ENCODE measurements around the gene GBE1.

Gene GBE1

DNA sequence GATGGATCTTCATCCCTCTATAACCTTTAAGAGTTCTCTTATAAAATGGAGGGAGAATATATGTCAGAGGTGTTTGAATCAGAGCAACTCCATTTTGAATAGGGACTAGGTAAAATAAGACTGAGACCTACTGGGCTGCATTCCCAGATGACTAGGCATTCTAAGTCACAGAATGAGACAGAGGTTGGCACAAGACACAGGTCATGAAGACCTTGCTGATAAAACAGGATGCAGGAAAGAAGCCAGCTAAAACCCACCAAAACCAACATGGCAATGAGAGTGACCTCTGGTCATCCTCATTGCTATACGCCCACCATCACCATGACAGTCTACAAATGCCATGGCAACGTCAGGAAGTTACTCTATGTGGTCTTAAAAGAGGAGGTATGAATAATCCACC is 211.0 kb downstream of the GBE1 start:
- TF ChIP-seq, protein P1, sequence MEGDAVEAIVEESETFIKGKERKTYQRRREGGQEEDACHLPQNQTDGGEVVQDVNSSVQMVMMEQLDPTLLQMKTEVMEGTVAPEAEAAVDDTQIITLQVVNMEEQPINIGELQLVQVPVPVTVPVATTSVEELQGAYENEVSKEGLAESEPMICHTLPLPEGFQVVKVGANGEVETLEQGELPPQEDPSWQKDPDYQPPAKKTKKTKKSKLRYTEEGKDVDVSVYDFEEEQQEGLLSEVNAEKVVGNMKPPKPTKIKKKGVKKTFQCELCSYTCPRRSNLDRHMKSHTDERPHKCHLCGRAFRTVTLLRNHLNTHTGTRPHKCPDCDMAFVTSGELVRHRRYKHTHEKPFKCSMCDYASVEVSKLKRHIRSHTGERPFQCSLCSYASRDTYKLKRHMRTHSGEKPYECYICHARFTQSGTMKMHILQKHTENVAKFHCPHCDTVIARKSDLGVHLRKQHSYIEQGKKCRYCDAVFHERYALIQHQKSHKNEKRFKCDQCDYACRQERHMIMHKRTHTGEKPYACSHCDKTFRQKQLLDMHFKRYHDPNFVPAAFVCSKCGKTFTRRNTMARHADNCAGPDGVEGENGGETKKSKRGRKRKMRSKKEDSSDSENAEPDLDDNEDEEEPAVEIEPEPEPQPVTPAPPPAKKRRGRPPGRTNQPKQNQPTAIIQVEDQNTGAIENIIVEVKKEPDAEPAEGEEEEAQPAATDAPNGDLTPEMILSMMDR (conservative IDR thresholded peaks at IDR 0.05; ENCODE audit: low read depth, low read length): no peak
- H3K4me3 ChIP-seq (ENCODE audit: low read length): no peak overlapping the region
- DNase-seq (ENCODE audit: low read depth): no peak

DNA sequence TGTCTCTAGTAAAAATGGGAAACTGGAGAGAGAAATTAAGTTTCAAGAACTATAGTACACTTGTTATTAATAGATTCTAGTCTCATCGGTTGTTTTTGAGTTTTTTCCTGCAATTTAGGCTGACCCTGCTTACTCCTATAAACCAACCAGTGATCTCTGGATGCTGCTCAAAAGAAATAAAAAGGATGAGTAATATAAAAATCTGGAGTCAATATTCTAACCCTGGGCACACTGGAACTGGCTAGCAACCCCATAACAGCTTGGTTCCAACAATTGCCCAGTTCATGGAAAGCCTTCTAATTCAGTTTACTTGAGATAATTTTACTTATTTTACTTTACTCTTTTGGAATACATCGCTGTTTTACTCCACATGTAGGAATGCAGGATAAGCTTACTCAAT is 211.6 kb downstream of the GBE1 start:
- DNase-seq (ENCODE audit: low read depth): no peak
- no peak overlapping the region for H3K4me3 ChIP-seq (ENCODE audit: low read length)
- TF ChIP-seq, protein P1 (conservative IDR thresholded peaks at IDR 0.05; ENCODE audit: low read depth, low read length): no peak

DNA sequence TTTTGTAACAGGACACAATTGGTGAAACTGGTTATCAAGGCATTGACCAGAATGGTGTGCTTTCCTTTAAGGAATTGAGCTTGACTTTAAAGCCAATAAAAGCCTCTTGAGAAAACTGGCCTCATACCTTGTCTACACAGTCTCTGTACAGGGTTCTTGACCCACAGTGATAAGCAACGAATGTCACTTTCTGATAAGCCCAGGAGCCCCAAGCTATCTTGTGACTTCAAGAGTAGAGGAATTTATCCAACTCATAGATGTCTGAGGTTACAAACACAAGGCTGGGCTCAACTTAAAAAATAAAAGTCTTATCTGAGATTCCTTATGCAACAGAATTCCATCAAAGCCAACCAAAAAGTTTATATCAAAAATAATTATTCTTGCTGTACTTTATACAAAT is 212.1 kb downstream of the GBE1 start:
- TF ChIP-seq, protein P1 (conservative IDR thresholded peaks at IDR 0.05; ENCODE audit: low read depth, low read length): no peak
- H3K4me3 ChIP-seq (ENCODE audit: low read length): no peak overlapping the region

DNA sequence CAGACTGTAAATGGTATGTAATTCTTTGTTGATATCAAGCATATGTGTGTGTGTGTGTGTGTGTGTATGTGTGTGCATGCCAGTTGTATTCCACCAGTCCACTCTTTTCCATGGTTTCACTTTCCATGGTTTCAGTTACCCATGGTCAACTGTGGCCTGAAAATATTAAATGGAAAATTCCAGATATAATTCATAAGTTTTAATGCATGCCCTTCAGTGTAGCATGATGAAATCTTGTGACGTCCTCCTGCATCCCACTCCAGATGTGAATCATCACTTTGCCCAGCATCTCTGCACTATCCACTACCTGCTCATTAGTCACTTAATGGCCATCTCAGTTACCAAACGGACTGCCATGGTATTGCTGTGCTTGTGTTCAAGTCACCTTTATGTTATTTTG is 215.9 kb downstream of the GBE1 start:
- no peak for DNase-seq (ENCODE audit: low read depth)

More for the DNA sequence above, 212.1 kb downstream of the GBE1 start:
- no peak for DNase-seq (ENCODE audit: low read depth)

DNA sequence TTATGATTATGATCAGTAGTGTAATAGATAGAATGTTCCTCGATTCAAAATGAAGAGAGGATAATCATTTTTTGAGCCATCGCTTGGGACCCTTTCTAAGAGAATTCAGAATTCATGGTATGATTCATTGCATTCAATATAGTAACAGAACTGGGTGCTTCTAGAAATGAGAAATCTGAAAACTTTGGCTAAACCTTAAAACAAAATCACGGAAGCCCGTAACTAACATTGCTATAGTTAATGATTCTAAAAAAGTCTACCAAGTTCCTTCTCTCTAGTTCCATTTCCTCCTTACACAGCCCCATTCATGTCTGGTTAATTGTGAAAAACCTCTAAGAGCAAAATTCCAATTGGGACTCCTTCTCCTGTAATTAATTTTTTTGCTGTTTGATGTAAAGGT is 217.1 kb downstream of the GBE1 start:
- TF ChIP-seq, protein P1 (conservative IDR thresholded peaks at IDR 0.05; ENCODE audit: low read depth, low read length): no peak
- H3K4me3 ChIP-seq (ENCODE audit: low read length): no peak overlapping the region
- DNase-seq (ENCODE audit: low read depth): peak; percentile 9

More for the DNA sequence above, 215.9 kb downstream of the GBE1 start:
- no peak overlapping the region for H3K4me3 ChIP-seq (ENCODE audit: low read length)
- TF ChIP-seq, protein P1 (conservative IDR thresholded peaks at IDR 0.05; ENCODE audit: low read depth, low read length): no peak

DNA sequence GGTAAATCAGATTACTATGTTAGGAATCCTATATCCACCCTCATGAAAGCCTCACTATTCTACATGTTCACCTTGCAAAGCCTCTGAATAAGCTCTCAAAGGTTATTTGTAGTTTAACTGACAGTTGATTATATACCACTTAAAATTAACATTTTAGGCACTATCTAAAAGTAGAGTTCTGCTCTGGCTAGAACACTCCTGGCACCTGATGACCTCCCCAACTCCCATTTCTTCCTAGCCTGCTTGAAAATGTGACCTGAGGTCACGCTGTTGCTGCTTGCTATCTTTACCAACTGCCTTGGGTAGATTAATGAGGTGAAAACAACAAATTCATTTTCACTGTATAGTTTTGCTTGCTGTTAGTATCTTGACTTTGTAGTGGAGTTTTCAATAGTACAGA is 220.7 kb downstream of the GBE1 start:
- H3K4me3 ChIP-seq (ENCODE audit: low read length): no peak overlapping the region
- TF ChIP-seq, protein P1 (conservative IDR thresholded peaks at IDR 0.05; ENCODE audit: low read depth, low read length): no peak
- DNase-seq (ENCODE audit: low read depth): no peak

DNA sequence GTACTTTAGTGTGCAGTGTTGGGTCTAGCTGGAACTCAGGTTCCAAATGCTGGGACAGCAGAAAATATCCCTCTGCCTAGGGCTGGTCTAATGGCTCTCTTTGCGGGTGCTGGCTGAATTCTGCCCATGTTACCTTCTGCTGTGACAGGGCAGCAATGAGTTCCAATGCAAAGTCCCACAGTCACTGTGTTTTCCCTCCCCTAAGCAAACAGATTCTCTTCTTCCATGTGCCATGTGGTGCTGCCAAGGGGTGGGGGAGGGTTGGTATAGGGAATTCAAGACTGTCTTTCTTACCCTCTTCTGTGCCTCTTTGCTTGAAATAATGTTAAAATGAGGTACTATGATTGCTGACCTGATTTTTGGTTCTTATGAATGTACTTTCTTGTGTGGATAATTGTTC is 229.6 kb downstream of the GBE1 start:
- no peak overlapping the region for H3K4me3 ChIP-seq (ENCODE audit: low read length)
- TF ChIP-seq, protein P1 (conservative IDR thresholded peaks at IDR 0.05; ENCODE audit: low read depth, low read length): no peak
- DNase-seq (ENCODE audit: low read depth): no peak

Data from retinal pigment epithelial cell (primary cell).